ENCODE results near the gene NCS1.

NCS1 gene

GRCh38 chr9:130145658-130146057 is 26.5 kb upstream of the NCS1 start:
- in situ Hi-C loops (cut with MboI; ENCODE audit: low sequenced_read_pairs): no loop called here

GRCh38 chr9:130147198-130147597 is 25.0 kb upstream of the NCS1 start:
- in situ Hi-C loops (cut with MboI; ENCODE audit: low sequenced_read_pairs): no loop called here

- in situ Hi-C loops (cut with MboI; ENCODE audit: low sequenced_read_pairs): no loop called here
These were observed 24.3 kb upstream of the NCS1 start for GRCh38 chr9:130147910-130148309.

GRCh38 chr9:130149031-130149430 is 23.2 kb upstream of the NCS1 start:
- in situ Hi-C loops (cut with MboI; ENCODE audit: low sequenced_read_pairs): no loop called here

- in situ Hi-C loops (cut with MboI; ENCODE audit: low sequenced_read_pairs): no loop called here
These were observed 22.4 kb upstream of the NCS1 start for GRCh38 chr9:130149654-130150286.

- in situ Hi-C loops (cut with MboI; ENCODE audit: low sequenced_read_pairs): no loop called here
These were observed 21.3 kb upstream of the NCS1 start for GRCh38 chr9:130150779-130151382.

GRCh38 chr9:130154816-130155215 is 17.4 kb upstream of the NCS1 start:
- in situ Hi-C loops (cut with MboI; ENCODE audit: low sequenced_read_pairs): no loop called here

- in situ Hi-C loops (cut with MboI; ENCODE audit: low sequenced_read_pairs): no loop called here
These were observed 16.6 kb upstream of the NCS1 start for GRCh38 chr9:130155647-130156046.

GRCh38 chr9:130156672-130157071 is 15.5 kb upstream of the NCS1 start:
- in situ Hi-C loops (cut with MboI; ENCODE audit: low sequenced_read_pairs): no loop called here

- in situ Hi-C loops (cut with MboI; ENCODE audit: low sequenced_read_pairs): no loop called here
These were observed 15.1 kb upstream of the NCS1 start for GRCh38 chr9:130157079-130157478.

GRCh38 chr9:130158001-130158400 is 14.2 kb upstream of the NCS1 start:
- in situ Hi-C loops (cut with MboI; ENCODE audit: low sequenced_read_pairs): no loop called here

GRCh38 chr9:130159057-130159456 is 13.1 kb upstream of the NCS1 start:
- in situ Hi-C loops (cut with MboI; ENCODE audit: low sequenced_read_pairs): no loop called here

- in situ Hi-C loops (cut with MboI; ENCODE audit: low sequenced_read_pairs): no loop called here
These were observed 12.1 kb upstream of the NCS1 start for GRCh38 chr9:130159915-130160670.

- in situ Hi-C loops (cut with MboI; ENCODE audit: low sequenced_read_pairs): no loop called here
These were observed 11.2 kb upstream of the NCS1 start for GRCh38 chr9:130160862-130161470.

GRCh38 chr9:130165579-130165978 is 6.6 kb upstream of the NCS1 start:
- in situ Hi-C loops (cut with MboI; ENCODE audit: low sequenced_read_pairs): no loop called here

- in situ Hi-C loops (cut with MboI; ENCODE audit: low sequenced_read_pairs): no loop called here
These were observed 5.8 kb upstream of the NCS1 start for GRCh38 chr9:130166399-130166798.

GRCh38 chr9:130167927-130168326 is 4.3 kb upstream of the NCS1 start:
- in situ Hi-C loops (cut with MboI; ENCODE audit: low sequenced_read_pairs): no loop called here

- in situ Hi-C loops (cut with MboI; ENCODE audit: low sequenced_read_pairs): no loop called here
These were observed 717 bp upstream of the NCS1 start for GRCh38 chr9:130171226-130172148.

- in situ Hi-C loops (cut with MboI; ENCODE audit: low sequenced_read_pairs): no loop called here
These were observed 858 bp downstream of the NCS1 start for GRCh38 chr9:130172858-130173665.

GRCh38 chr9:130173666-130173983 is 1.4 kb downstream of the NCS1 start:
- in situ Hi-C loops (cut with MboI; ENCODE audit: low sequenced_read_pairs): no loop called here

Measured in HL-60/S4 treated with phorbol 12-myristate 13-acetate at 8.2 ng/mL for 4 days and 3 days (cell line).